Heart right ventricle (tissue), 16 donors: ENCODE data around the gene POLR2J. TPM values are rescaled to one million over a fixed set of nuclear protein-coding genes. Genes with fewer than 3 reads are reported as not detected.

Experiments
- ATAC-seq, 8 donors: fragments of 200-7000 bp; cut with Tn5 transposase; one replicate each; pipeline ENCODE4 v1.9.1; 2020; ENCODE audit warnings: mild to moderate bottlenecking in 8 of 8, moderate library complexity in 8 of 8, moderate number of reproducible peaks in 1 of 8
- DNase-seq, 2 donors: peaks; one replicate each; pipeline ENCODE4 v3.0.0-alpha.2; 2020
- H3K27ac ChIP-seq, 10 donors: fragments of 200-600 bp; sonication (generic) in 2 of 10; one replicate each; pipeline versions ENCODE4 v1.5.0 to v1.8.0; 2020 to 2022; ENCODE audit warnings: mild to moderate bottlenecking in 3 of 10
- H3K27me3 ChIP-seq, 7 donors: fragments of 200-600 bp; one replicate each; pipeline ENCODE4 v1.8.0; 2021 to 2022; ENCODE audit warnings: mild to moderate bottlenecking in 2 of 7
- H3K36me3 ChIP-seq, 9 donors: fragments of 200-600 bp; sonication (generic) in 1 of 9; one replicate each; pipeline versions ENCODE4 v1.5.0 to v1.8.0; 2020 to 2022; ENCODE audit warnings: mild to moderate bottlenecking in 2 of 9
- H3K4me1 ChIP-seq, 9 donors: fragments of 200-600 bp; sonication (generic) in 1 of 9; one replicate each; pipeline versions ENCODE4 v1.5.0 to v1.8.0; 2020 to 2022; ENCODE audit warnings: mild to moderate bottlenecking in 4 of 9
- H3K4me3 ChIP-seq, 10 donors: fragments of 200-600 bp; sonication (generic) in 2 of 10; one replicate each; pipeline versions ENCODE4 v1.5.0 to v1.8.0; 2020 to 2022; ENCODE audit warnings: mild to moderate bottlenecking in 7 of 10, moderate library complexity in 2 of 10
- H3K9me3 ChIP-seq, 11 donors: fragments of 200-600 bp in 10 of 11; sonication (generic) in 2 of 11; one replicate each; pipeline versions ENCODE4 v1.5.0 to v1.8.0; 2013 to 2022; ENCODE audit warnings: mild to moderate bottlenecking in 2 of 11, control low read depth in 1 of 11, moderate library complexity in 1 of 11
- CTCF ChIP-seq, 9 donors: fragments of 200-600 bp; sonication (generic) in 2 of 9; IDR thresholded peaks; one replicate each; pipeline versions ENCODE4 v1.5.0 to v1.8.0; 2021 to 2022; ENCODE audit warnings: antibody characterized with exemption in 9 of 9, mild to moderate bottlenecking in 5 of 9, moderate library complexity in 1 of 9
- WGBS, 2 donors: extraction: QIAGEN DNeasy Blood & Tissue Kit; methylation state at CpG; one replicate each; pipeline ENCODE4 v1.1.7; 2013; ENCODE audit warnings: inconsistent platforms in 1 of 2; 5-methylcytosine and 5-hydroxymethylcytosine counted together
- intact Hi-C, 10 donors: fragments of 100-400 bp; cut with DNase I; formaldehyde crosslinking; loops; one replicate each; pipeline versions ENCODE4 v1.11.1 to v1.14.2; 2022
- polyA plus RNA-seq, 2 donors: library from polyadenylated mRNA; stranded (reverse); fragments of 200-250 nt; gene quantifications; one replicate each; pipeline ENCODE4 v1.2.3, GENCODE V29; 2013
- total RNA-seq, 10 donors: library from RNA; stranded (reverse); fragmentation: NEBNext Ultra II Directional in 3 of 10; extraction: Animal tissue kit (Norgen Biotek cat#: 25700) in 3 of 10; gene quantifications; one replicate each; pipeline versions ENCODE4 v1.2.1 to v1.2.4, GENCODE V29; 2021 to 2023
- donor health status: Arrhythmogenic right ventricular cardiomyopathy.
- donor health status: ischemic (EF 13 %, LVEDD 7.1; RV severe dilation, severe dysfunction).
- donor health status: healthy with polysubstance abuse.
- donor health status: DM: no; HTN: yes; CAD: no.
- donor health status: DM: no; HTN: no; CAD: no.
- donor health status: ischemic (EF 25% LVEDD 6.9; RV normal size, moderate dysfunction).
- donor health status: ischemic (EF 25% LVEDD 5.7; RV mildly dilated, moderate dysfunction).
- donor health status: healthy.
- donor health status: DM: yes; HTN: yes; CAD: no.
- donor health status: Ischemic cardiomyopathy.
- donor health status: ischemic (EF 35%, LVEDD 5.7; RV mildly dilated, moderate dysfunction).
- donor health status: nonischemic (EF 11% LVEDD 7.7; RV severe dilation, severe dysfunction).
- donor health status: DM: yes; HTN: yes; CAD: no.
- donor health status: PGD.
- donor health status: ischemic (EF 29% LVEDD 5.4; RV normal size, mild dysfunction).
- donor health status: nonischemic (EF 23%, LVEDD 6.1; RV moderate dilation, normal function).

The POLR2J gene
- total and polyA plus RNA-seq, 12 donors, result 40.1 to 228 (median 55.6) TPM

- intact Hi-C loops, result loop anchor here in 2 of 10 donors (10.0 kb wide), 2 partner anchors 49 to 179 kb away; partner anchors contain the start of gene SH2B2 (in 1 of the 2)
- ATAC-seq (peak in 4 of 8 donors; percentile 0 to 11 (median 4)), DNase-seq (no peak)
- Histone ChIP-seq H3K36me3 (peaks cover 0 to 24% (median 3%) of the 10 kb centered on the region in 9 donors), H3K4me1 (peaks cover 4 to 26% (median 23%) of the 10 kb centered on the region in 9 donors), H3K4me3 (peak overlapping the region; percentile 74 to 100 (median 91)), H3K9me3 (no peaks in the 10 kb centered on the region), H3K27me3 (no peaks in the 10 kb centered on the region), H3K27ac (peak overlapping the region in 9 of 10 donors; percentile 53 to 94 (median 82))
- TF ChIP-seq CTCF (IDR thresholded peaks at IDR 0.05), result no peak
- 12% methylated on average over 24 of the region's 24 CpGs for WGBS, 2 donors
Observed at GRCh38 chr7:102463841-102464576, 14.7 kb downstream of the POLR2J start.

DNA sequence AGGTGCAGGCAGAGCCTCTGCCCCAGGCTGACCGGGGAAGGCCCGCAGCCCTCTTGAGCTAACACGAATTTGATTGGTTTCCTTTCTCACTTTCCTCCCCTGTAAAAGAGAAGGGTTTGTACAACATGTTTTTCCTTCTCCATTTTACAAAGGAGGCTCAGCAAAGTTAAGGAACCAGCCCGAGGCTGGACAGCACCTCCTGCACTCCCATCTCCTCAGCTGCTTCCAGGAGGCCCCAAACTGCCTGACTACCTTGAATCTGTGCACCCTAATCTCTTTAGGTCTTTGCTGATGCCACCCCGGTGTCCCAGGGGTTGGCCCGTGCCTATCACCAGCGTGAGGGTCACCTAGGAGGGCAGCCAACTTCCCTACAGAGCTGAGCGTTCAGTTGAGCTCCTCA lies 18.3 kb downstream of the POLR2J start:
- Histone ChIP-seq H3K27me3 (no peaks in the 10 kb centered on the region), H3K4me1 (peaks cover under 1 to 19% (median 14%) of the 10 kb centered on the region in 9 donors), H3K36me3 (peaks cover 0 to 48% (median 16%) of the 10 kb centered on the region in 9 donors), H3K4me3 (no peak overlapping the region), H3K9me3 (no peaks in the 10 kb centered on the region), H3K27ac (no peak overlapping the region)
- no peak for DNase-seq
- intact Hi-C loops, result loop anchor here in 2 of 10 donors (10.0 kb wide), 2 partner anchors 46 to 176 kb away; partner anchors contain the start of gene SH2B2 (in 1 of the 2)
- TF ChIP-seq CTCF (IDR thresholded peaks at IDR 0.05), result no peak
- 85 to 87% methylated on average over 8 of the region's 8 CpGs for WGBS, 2 donors
- no peak for ATAC-seq

DNA sequence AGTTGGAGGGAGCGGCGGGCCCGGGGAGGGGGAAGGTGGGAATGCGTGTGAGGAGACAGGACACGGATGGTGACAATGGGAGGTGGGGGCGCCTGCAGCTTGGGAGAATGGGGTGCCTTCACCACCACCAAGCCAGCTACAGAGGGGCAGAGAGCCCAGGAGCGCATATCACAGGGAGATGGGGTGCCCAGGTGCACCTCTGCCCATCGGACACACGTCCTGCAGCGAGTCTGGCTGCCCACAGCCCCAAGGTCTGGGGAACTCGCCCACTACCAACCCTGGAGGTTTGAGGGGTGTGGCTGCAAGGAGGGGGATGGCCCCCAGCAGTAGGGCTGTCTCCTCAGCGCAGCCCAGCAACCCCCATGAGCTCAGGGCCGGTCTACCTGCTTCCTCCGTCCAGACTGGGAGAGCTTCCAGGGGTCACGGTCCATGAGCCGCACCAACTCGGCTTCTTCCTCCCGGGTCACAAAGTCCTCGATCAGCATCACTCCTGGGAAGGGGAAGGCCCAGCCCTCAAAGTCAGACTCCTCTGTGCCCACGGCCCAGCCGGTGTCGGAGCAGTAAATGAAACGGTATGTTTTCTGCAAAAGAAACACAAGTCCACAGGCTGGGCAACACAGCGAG lies 19.4 kb downstream of the POLR2J start:
- DNase-seq, result no peak
- no peak for ATAC-seq
- Histone ChIP-seq H3K9me3 (no peaks in the 10 kb centered on the region), H3K4me3 (no peak overlapping the region), H3K36me3 (peaks cover 0 to 51% (median 16%) of the 10 kb centered on the region in 9 donors), H3K4me1 (peaks cover 0 to 15% (median 11%) of the 10 kb centered on the region in 9 donors), H3K27me3 (no peaks in the 10 kb centered on the region), H3K27ac (no peak overlapping the region)
- intact Hi-C loops, result no loop called here
- TF ChIP-seq CTCF (IDR thresholded peaks at IDR 0.05), result no peak
- 95 to 97% methylated on average over 24 of the region's 24 CpGs for WGBS, 2 donors

DNA sequence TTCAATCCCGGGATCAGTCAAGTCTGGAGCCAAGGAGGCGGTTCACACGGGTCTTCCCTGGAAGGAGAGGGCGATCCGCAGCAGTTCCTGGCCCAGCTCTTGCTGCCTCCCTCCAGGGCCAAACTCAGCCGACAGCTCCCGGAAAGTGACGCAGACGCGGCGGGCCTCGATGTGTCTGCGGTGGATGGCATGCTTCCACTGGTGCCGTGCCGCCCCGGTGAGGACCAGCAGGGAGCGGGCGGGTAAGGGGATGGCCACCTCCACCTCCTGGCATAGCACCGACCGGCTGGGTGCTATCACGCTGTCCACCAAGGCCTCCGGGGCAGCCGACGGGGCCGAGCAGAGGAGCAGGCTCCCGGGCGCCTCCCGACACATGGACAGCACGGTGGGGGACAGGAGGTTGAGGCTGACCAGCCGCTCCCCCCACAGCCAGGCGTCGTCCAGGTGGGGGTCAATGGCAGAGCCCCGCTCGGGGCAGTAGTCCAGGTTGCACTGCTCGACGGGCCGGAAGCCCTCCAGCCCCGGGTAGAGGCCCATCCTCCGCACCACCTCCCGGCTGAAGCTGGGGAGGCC lies 21.3 kb downstream of the POLR2J start:
- DNase-seq (no peak), ATAC-seq (peak in 2 of 8 donors; percentile 7 to 10)
- no peak for TF ChIP-seq CTCF (IDR thresholded peaks at IDR 0.05)

More for the DNA sequence above, 21.3 kb downstream of the POLR2J start:
- no peak overlapping the region for H3K4me3 ChIP-seq
- intact Hi-C loops, result no loop called here
- no peaks in the 10 kb centered on the region for H3K9me3 ChIP-seq
- 93 to 94% methylated on average over 40 of the region's 40 CpGs for WGBS, 2 donors
- H3K27ac ChIP-seq, result no peak overlapping the region
- H3K4me1 ChIP-seq, result no peaks in the 10 kb centered on the region
- no peaks in the 10 kb centered on the region for H3K27me3 ChIP-seq
- peaks cover 0 to 51% (median 16%) of the 10 kb centered on the region in 9 donors for H3K36me3 ChIP-seq
